SIG-M5 (cell line): ENCODE results near the gene ERVMER34-1.

Experiments used
- DNase-seq: peaks from one replicate; lab custom pipeline; 2025; lab: John Stamatoyannopoulos, UW

Gene ERVMER34-1

DNA sequence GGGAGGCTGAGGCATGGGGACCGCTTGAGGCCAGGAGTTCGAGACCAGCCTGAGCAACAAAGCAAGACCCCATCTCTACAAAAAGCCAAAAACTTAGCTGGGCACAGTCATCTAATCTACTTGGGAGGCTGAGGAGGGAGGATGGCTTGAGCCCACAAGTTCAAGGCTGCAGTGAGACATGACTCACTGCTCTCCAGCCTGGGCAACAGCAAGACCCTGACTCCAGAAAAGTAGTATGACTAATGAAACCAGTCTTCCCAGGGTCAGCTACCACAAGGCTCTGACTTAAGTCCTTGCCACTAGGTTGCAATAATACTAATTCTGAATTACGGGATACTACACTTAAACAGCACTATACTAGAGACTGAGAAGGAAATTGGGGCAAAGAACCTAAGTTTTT, 33.1 kb downstream of the ERVMER34-1 start:
- no peak for DNase-seq

DNA sequence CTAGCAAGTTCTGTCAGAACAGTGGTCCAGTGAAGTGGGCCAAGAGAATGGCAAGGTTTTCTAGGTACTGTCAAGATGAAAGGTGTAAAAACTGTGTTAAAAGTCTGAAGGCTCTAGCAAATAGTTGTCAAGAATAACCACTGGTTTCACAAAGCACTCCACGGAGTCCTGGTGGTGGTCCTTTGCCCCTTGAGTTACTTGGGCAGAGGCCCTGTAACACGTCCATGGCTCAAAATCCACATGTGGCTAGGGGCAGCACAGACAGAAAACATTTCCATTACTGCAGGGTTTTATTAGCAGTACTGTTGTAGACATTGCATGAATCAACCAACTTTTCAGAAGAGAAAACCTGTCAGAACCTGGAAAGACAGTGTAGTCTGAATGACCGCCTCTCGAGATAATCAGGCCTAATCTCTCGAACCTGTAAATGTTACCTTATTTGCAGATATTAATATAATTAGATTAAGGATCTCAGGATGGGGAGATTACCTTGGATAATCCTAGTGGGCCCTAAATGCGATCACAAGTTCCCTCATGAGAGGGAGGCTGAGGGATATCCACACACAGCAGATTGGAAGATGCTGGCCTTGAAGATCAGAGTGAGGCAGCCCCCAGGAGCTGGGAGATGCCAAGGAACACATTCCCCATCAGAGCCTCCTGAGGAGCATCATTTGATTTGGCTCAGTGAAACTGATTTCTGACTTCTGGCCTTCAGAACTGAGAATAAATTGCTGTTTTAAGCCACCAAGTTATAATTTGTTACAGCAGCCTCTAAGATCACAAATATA, 34.7 kb downstream of the ERVMER34-1 start:
- no peak for DNase-seq

DNA sequence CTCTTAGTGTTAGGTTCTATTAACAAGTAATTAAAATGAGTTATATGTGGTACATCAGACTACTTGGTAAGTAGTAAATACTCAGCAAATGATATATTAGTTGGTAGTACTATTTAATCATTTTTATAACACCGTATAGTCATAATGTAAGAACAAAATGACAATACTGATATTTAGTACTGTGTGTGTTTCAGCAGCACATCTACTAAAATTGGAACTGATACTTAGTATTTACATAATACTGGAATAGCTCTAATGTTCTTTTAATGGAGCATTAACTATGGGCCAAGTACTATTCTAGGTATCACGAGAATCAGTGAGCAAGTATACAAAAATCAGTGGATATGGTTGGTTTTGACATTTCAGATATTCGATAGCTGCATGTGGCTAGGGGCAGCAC, 35.3 kb downstream of the ERVMER34-1 start:
- DNase-seq = no peak

GRCh38 chr4:52715255-52715897, 35.8 kb downstream of the ERVMER34-1 start:
- DNase-seq = no peak

DNA sequence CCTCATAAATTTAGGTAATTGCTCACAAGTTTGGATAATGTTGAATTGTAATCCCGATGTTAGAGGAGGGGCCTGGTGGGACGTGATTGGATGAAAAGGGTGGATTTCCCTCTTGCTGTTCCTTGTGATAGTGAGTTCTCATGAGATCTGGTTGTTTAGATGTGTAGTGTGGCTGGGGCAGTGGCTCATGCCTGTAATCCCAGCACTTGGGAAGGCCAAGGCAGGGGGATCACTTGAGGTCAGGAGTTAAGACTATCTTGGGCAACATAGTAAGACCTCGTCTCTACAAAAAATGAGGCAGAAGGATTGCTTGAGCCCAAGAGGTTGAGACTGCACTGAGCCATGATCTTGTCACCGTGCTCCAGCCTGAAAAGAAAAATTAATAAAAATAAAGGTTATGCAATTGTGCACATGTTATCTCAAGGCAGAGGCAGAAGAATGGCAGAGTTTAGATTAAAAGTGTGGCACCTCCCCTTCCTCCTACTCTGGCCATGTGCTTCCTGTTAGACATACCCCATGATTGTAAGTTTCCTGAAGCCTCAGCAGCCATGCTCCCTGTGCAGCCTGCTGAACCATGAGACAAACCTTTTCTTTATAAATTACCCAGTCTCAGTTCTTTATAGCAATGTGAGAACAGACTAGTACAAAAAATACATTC, 36.5 kb downstream of the ERVMER34-1 start:
- DNase-seq = no peak

DNA sequence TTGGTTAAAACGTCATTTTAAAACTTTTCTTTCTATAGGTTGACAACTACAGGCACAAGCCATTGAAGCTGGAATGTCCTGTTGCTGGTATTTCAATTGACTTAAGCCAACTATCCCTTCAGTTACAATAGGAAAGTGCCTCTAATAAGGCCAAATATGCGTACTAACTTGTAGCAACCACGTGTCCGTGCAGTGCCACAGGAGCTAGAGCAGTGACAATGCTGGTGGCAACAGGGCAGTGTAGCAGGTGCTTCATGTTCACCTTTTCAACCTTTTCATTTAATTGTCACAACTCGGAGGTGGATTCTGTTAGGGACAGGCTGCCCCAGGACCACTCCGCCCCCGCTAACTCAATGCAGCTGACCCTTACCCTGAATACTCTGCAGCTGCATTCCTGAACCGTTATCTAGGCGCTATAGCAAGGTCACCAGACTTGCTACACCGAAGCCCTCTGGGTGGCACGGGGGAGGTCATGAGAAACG, 37.7 kb downstream of the ERVMER34-1 start:
- no peak for DNase-seq

GRCh38 chr4:52712251-52713130, 38.7 kb downstream of the ERVMER34-1 start:
- peak; percentile 70 for DNase-seq

DNA sequence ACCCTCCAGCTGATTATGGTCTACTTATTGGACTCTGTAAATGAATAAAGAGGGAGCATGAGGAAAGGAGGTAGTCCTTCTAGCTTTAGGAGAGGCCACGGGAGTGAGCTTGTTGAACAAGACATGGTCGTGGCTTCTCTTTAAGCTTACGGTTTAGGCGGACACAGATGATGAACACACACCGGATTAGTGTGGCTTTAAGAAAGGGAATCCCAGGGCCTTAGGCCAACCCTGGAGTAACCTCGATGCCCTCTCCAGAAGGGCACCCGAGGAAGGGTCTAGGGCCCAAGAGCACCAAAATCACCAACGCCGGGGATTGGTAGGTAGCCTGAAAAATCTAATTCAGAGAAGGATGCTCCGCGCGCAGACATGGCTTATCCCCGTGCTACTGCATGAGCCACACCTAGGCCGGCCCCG, 39.4 kb downstream of the ERVMER34-1 start:
- DNase-seq = no peak

DNA sequence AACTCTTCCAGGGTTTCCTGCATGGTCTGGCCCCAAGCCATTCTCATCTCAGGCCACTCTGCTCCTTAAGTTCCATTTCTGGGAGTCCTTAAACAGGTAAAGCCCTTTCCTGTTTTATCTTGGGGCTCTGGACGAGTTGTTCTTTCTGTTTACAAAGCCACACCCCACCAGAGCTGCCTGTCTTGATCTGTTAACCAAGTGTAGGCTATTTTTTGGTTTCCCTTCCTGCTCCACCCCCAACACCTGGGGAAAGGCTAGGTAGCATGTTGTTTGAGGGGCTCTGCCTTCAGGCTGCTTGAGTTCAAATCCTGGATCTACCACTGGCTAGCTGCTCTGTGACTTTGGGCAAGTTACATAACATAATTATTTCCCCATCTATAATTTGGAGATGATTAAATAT, 40.0 kb downstream of the ERVMER34-1 start:
- DNase-seq = no peak

DNA sequence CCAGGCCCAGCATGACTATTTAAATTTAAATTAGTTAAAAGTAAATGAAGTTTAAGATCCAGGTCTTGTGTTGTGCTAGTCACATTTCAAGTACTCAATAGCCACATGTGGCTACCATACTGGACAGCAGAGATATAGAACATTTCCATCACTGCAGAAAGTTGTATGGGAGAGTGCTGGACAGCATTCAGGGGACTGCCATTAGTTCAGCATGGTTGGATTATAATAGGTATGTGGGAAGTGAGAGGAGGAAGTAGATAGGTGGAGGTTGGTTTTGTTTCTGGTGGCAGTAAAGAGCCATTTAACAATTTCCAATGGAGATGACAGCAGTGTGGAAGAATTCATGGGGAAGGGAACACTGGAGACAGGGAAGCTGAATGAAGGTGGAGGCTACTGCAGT, 42.1 kb downstream of the ERVMER34-1 start:
- DNase-seq = no peak

DNA sequence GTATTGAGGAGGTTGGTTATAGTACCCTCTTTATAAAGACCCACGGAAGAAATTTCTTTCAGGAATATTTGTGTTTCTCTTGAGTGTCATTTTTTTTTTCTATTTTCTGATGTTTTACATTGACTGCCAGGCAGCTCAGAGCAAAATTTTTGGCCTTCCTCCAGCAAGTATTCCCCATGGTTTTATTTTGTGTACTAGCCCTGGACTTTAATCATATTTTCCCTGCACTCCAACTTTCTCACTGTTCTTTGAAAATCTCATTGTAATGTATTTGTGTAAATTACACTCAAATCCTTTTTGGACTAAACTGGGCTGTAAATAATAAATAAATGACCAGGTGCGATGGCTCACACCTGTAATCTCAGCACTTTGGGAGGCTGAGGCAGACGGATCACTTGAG, 46.6 kb downstream of the ERVMER34-1 start:
- DNase-seq = no peak

- no peak for DNase-seq
These were observed 47.1 kb downstream of the ERVMER34-1 start for GRCh38 chr4:52704133-52704532.

- DNase-seq = no peak
These were observed 50.0 kb downstream of the ERVMER34-1 start for GRCh38 chr4:52701207-52701606.

GRCh38 chr4:52694936-52695335, 56.3 kb downstream of the ERVMER34-1 start:
- no peak for DNase-seq

DNA sequence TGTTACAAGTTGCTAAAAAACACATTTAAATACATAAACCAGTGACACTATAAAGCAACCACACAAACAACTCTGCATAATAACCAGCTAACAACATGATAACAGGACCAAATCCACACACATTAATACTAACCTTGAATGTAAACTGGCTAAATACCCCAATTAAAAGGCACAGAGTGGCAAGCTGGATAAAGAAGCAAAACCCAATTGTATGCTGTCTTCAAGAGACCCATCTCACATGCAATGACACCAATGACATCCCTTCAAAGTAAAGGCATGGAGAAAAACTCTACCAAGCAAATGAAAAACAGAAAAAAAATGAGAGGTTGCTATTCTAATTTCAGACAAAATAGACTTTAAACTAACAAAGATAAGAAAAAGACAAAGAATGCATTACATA, 57.7 kb downstream of the ERVMER34-1 start:
- DNase-seq = no peak
